ENCODE measurements around the gene SEL1L.
"Not testable (repeated sequence)": the region's sequence is repeated elsewhere in the genome, so short reads cannot be mapped to it uniquely, and the experiment has no call there.

Gene SEL1L

DNA sequence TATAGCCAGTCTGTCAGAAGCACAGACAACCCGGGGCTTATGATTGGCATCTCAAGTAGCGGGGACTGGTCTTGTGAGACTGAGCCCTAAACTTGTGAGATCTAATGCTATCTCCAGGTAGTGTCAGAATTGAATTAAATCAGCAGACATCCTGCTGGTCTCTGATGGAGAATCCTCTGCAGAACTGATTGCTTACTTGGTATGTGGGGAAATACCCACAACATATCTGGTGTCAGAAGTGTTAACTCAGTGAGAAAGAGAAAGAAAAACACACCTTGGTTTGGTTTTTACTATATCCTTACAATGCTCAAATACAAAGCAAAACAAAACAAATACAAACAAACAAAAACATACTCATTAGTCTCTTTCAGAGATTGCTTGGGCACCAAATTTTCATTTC lies 10.0 kb downstream of the SEL1L start:
- no peak for DNase-seq

GRCh38 chr14:81523016-81523415 lies 10.6 kb downstream of the SEL1L start:
- no peak for DNase-seq

GRCh38 chr14:81521356-81521755 lies 12.3 kb downstream of the SEL1L start:
- DNase-seq: no peak

GRCh38 chr14:81519200-81520011 lies 14.2 kb downstream of the SEL1L start:
- no peak for DNase-seq

GRCh38 chr14:81517798-81518398 lies 15.8 kb downstream of the SEL1L start:
- DNase-seq: no peak

GRCh38 chr14:81516986-81517797 lies 16.5 kb downstream of the SEL1L start:
- DNase-seq: no peak

GRCh38 chr14:81515927-81516326 lies 17.7 kb downstream of the SEL1L start:
- DNase-seq: not testable (repeated sequence)

GRCh38 chr14:81512826-81513225 lies 20.8 kb downstream of the SEL1L start:
- DNase-seq: not testable (repeated sequence)

DNA sequence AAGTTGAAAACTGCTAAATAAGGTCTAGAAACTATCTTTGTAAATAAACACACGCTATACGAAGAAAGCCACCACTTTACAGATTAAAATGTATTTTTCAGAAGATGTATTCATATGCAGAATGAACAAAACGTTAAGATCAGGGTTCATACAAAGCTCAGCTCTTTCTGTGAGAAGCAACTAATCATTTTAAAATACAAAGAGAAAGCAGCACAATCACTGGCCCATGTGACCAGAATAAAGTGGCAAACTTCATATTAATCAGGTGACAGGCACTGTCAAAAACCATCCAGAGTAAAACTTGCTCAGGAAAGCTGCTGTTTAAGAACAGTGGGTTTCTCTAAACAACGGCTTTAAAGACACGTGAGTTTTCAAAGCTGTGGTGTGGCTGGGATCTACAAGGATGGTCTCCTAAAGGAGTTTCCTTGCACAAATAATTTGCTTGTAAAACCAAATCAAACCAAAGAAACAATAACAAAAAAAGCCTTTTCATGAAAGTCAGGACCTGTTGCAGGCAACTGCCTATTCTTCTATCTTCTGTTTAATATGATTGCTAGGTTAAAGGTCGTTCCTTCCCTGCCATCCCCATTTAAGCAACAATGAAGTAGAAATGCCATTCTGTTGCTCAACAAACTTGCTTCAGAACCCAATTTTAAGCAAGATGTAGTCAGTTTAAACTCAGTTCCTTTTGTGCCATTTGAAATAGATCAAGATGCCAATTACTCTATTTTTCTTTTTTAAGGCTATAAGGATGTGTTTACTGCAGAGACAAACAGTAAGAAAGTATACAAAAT lies 22.3 kb downstream of the SEL1L start:
- no peak for DNase-seq

- peak; percentile 46 for DNase-seq
These were observed 23.7 kb downstream of the SEL1L start for GRCh38 chr14:81509838-81510452.

DNA sequence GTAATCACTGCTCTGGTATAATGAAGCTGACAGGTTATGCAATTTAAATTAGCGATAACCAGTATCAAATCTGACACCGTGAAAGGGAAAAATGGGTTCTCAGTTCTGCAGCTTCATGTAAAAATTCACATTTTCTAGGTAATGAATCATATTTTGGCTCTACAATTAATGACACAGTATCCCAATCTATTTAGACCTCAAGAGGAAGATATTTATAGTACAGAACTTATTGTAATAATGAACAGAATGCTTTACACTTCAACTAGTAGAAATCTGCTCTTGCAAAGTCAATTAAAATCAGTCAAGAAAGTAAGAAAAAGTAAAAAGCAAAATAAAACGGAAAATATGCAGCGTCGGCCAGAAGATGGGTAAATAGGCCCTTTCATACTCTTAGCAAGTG lies 24.3 kb downstream of the SEL1L start:
- DNase-seq: no peak

DNA sequence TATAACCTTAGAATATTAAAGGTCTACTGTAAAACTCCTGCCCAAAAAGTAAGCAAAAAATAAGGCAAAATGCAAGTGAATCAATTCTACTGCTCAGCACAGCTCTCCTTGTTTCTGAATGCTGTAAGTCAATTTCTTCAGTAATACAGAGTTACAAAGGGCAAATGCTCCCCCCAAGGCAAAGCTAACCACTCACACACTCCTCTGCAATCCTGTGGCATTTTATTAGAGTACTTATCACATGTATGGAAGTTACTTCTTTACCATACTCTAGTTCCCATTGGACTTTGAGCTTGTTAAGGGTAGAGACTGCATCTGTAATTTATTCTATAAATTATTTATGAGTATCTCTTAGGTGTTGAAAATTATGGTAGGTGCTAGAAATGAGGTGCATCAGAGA lies 27.2 kb downstream of the SEL1L start:
- DNase-seq: no peak

- no peak for DNase-seq
These were observed 28.8 kb downstream of the SEL1L start for GRCh38 chr14:81504864-81505263.

GRCh38 chr14:81485781-81486180 lies 47.9 kb downstream of the SEL1L start:
- DNase-seq: no peak

DNA sequence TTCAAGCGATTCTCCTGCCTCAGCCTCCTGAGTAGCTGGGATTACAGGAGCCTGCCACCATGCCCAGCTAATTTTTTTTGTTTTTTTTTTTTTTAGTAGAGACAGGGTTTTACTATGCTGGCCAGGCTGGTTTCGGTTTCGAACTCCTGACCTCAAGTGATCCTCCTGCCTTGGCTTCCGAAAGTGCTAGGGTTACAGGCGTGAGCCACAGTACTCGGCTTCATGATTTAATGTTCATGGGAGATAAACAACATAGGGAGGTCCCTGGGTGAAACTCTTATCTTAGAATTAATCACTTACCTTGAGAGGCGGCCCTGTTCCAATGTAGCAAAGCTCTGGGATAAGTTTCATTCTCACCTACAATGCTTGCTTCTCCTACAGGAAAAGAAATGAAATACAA lies 48.3 kb downstream of the SEL1L start:
- no peak for DNase-seq

- DNase-seq: no peak
These were observed 49.5 kb downstream of the SEL1L start for GRCh38 chr14:81484120-81484519.

DNA sequence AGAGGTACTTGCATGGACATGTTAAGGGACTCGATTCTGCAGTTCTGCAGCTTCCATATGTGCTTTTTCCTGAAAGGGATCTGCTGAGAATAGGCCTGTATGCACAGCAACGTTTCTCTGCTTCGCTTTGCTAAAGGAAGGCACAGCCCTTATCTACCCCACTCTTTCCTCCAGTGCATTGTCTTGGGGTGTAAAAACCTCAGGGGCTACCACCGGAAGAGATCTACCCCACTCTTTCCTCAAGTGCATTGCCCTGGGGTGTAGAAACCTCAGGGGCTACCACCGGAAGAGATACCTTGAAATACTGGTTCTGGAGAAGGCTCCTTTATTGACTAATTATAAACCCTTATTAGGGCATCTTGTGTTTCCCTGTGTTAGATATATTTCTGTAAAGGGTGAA lies 52.9 kb downstream of the SEL1L start:
- no peak for DNase-seq

GRCh38 chr14:81478446-81478845 lies 55.2 kb downstream of the SEL1L start:
- DNase-seq: no peak

DNA sequence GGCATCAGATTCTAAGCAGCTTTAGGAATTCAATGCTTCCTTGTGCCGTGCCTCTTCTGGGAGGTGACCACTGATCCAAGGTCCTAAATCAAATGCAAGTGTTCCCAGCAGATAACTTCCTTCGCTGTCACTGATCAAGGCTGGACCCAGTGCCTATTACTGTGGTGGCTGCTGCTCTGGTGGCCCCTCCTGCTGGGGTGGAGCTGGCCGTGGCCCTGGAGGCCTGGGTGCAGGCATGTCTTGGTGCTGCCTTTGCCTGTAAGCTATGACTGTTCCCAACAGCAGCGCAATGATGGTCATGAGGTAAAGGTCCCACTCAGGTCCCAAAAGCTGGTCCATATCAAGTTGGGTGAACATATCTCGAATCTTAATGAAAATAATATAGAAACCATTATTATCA lies 56.8 kb downstream of the SEL1L start:
- DNase-seq: no peak

DNA sequence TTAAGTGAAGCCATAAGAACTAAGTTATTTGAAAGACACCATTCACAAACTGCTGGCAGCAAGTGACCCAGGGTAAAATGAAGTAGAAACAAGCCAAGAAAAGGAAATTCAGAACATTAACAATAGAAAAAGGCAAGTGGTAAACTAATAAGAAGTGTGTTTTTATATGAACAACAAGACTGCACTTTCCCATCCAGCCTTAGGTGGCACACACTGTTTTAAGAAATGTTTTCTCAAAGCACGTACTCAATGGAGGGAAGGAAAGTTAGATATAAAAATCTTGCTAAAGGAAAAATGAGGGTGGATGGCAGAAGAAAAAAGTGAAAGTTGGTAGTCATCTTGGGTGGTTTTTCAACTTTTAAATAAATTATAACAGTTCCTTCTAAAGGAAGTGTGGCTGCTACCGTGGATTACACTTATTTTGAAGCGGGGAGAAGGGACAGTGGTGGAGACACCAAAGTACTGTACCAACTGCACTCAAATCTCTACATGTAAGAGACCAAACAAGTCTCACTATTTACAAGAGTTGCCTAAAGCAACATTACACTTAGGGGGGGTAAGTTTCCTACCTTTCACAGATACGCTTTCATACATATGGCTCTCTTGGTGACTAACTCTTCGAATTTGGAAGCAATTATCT lies 58.8 kb downstream of the SEL1L start:
- no peak for DNase-seq

GRCh38 chr14:81474148-81474492 lies 59.5 kb downstream of the SEL1L start:
- no peak for DNase-seq
